Suprapubic skin (tissue), 4 donors: Measurements from ENCODE around the gene UACA.

ENCODE experiments used
- EP300 ChIP-seq: sonication (generic); formaldehyde crosslinking; IDR thresholded peaks from one replicate; pipeline ENCODE4 v1.6.1; 2017; ENCODE audit warnings: antibody characterized with exemption
- POLR2A ChIP-seq, 2 donors: fragments of 450-650 bp; IDR thresholded peaks; one replicate each; pipeline ENCODE4 v1.6.1; 2017; ENCODE audit warnings: antibody characterized with exemption in 2 of 2, mild to moderate bottlenecking in 2 of 2, moderate library complexity in 2 of 2
- POLR2AphosphoS5 ChIP-seq, 3 donors: sonication (generic); formaldehyde crosslinking; IDR thresholded peaks; one replicate each; pipeline ENCODE4 v1.6.1; 2017; ENCODE audit warnings: antibody characterized with exemption in 3 of 3
- TF ChIP-seq, protein P1 (sequence below), 2 donors: fragments of 200-600 bp in 1 of 2; fragments of 450-650 bp in 1 of 2; sonication (generic) in 1 of 2; IDR thresholded peaks; one replicate each; pipeline ENCODE4 v1.5.1; 2016 to 2019; ENCODE audit warnings: antibody characterized with exemption in 2 of 2, mild to moderate bottlenecking in 1 of 2, moderate library complexity in 1 of 2

DNA sequence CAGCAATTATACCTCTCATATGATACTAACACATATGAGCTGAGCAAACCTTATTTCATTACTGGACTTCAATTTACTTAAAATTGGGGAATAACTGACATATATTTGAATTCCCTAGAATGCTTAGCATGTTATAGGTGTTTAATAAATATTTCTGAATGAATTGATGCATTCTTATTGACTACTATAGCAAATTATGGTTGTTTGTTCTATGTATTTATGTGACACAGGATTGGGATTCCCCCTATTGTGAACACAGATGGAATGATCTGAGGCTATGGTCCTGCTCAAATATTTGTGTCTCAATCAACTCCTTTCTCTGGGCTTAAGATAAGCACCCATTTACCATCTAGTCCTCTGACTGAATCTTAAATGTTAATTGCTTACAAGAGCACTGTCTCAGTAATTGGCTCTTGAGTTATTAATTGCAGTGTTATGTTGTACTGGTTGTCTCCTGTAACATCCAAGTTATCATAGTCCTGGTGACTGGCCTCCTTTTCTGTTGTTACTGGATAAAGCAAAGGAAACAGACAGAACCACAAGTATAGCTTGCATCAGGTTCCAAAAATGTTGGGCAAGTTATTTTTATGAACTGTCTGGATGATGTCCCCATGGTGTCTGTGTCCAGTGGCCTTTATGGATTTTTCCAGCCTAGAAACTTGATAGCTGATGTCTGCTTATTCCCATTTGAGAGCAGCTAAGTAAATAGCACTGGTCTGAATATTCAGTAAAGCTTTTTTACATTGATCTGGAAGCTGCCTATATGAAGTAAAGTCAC, 2.3 kb upstream of the UACA start:
- TF ChIP-seq, protein P1, sequence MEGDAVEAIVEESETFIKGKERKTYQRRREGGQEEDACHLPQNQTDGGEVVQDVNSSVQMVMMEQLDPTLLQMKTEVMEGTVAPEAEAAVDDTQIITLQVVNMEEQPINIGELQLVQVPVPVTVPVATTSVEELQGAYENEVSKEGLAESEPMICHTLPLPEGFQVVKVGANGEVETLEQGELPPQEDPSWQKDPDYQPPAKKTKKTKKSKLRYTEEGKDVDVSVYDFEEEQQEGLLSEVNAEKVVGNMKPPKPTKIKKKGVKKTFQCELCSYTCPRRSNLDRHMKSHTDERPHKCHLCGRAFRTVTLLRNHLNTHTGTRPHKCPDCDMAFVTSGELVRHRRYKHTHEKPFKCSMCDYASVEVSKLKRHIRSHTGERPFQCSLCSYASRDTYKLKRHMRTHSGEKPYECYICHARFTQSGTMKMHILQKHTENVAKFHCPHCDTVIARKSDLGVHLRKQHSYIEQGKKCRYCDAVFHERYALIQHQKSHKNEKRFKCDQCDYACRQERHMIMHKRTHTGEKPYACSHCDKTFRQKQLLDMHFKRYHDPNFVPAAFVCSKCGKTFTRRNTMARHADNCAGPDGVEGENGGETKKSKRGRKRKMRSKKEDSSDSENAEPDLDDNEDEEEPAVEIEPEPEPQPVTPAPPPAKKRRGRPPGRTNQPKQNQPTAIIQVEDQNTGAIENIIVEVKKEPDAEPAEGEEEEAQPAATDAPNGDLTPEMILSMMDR (IDR thresholded peaks at IDR 0.05): no peak
- no peak for TF ChIP-seq POLR2AphosphoS5 (IDR thresholded peaks at IDR 0.05)
- no peak for TF ChIP-seq POLR2A (IDR thresholded peaks at IDR 0.05)
- TF ChIP-seq EP300: no peak
